ENCODE results near the gene LRRFIP2. TPM values are rescaled to one million over a fixed set of nuclear protein-coding genes. Genes with fewer than 3 reads are reported as not detected.
A peak's percentile ranks its signal among the peaks of the same experiment; 100 is the strongest.

The LRRFIP2 gene
- total RNA-seq, 1 experiment from 2014 or later: 47.1 TPM

GRCh38 chr3:37111199-37111598 lies 63.2 kb downstream of the LRRFIP2 start:
- Histone ChIP-seq H3K27me3 (replicated peaks; ENCODE audit: control insufficient read depth, insufficient read depth, low read length) (no peaks in the 10 kb centered on the region), H3K36me3 (ENCODE audit: control insufficient read depth, insufficient read depth, low read length) (no peaks in the 10 kb centered on the region), H3K4me3 (ENCODE audit: low read depth, low read length) (no peak overlapping the region), H3K9me3 (no peaks in the 10 kb centered on the region), H3K4me1 (no peaks in the 10 kb centered on the region)
- Mint-ChIP-seq H3K36me3 (ENCODE audit: insufficient read depth, unreplicated experiment) (no peaks in the 10 kb centered on the region), H3K4me3 (ENCODE audit: unreplicated experiment) (no peak overlapping the region), H3K9me3 (ENCODE audit: unreplicated experiment) (no peaks in the 10 kb centered on the region), H3K27me3 (ENCODE audit: insufficient read depth, unreplicated experiment) (no peaks in the 10 kb centered on the region), H3K4me1 (ENCODE audit: low read depth, unreplicated experiment) (no peaks in the 10 kb centered on the region), H3K27ac (ENCODE audit: unreplicated experiment) (no peak overlapping the region)
- DNase-seq: no peak
- ChIA-PET POLR2A (no interaction called here), CTCF (no interaction called here)
- intact Hi-C loops (cut with micrococcal nuclease; ENCODE audit: unreplicated experiment): no loop called here
- TF ChIP-seq CTCF (IDR thresholded peaks at IDR 0.05; ENCODE audit: insufficient read depth in 1 of 2, low read depth in 1 of 2, low read length in 1 of 2, severe bottlenecking in 1 of 2, unreplicated experiment in 1 of 2): no peak
- BruUV-seq (replicated peaks): no TSS peak

GRCh38 chr3:37107846-37108245 lies 66.5 kb downstream of the LRRFIP2 start:
- H3K36me3 Mint-ChIP-seq (ENCODE audit: insufficient read depth, unreplicated experiment): no peaks in the 10 kb centered on the region

GRCh38 chr3:37103103-37103808 lies 71.1 kb downstream of the LRRFIP2 start:
- Histone ChIP-seq H3K4me3 (ENCODE audit: low read depth, low read length) (no peak overlapping the region), H3K36me3 (ENCODE audit: control insufficient read depth, insufficient read depth, low read length) (no peaks in the 10 kb centered on the region), H3K4me1 (no peaks in the 10 kb centered on the region), H3K9me3 (no peaks in the 10 kb centered on the region; the same call in 1 of the 2 replicates), H3K27me3 (replicated peaks; ENCODE audit: control insufficient read depth, insufficient read depth, low read length) (no peaks in the 10 kb centered on the region)
- Mint-ChIP-seq H3K9me3 (ENCODE audit: unreplicated experiment) (no peaks in the 10 kb centered on the region), H3K36me3 (ENCODE audit: insufficient read depth, unreplicated experiment) (no peaks in the 10 kb centered on the region), H3K27me3 (ENCODE audit: insufficient read depth, unreplicated experiment) (no peaks in the 10 kb centered on the region), H3K4me1 (ENCODE audit: low read depth, unreplicated experiment) (peaks cover 7% of the 10 kb centered on the region), H3K4me3 (ENCODE audit: unreplicated experiment) (no peak overlapping the region), H3K27ac (ENCODE audit: unreplicated experiment) (peak overlapping the region; percentile 16)
- intact Hi-C loops (cut with micrococcal nuclease; ENCODE audit: unreplicated experiment): no loop called here
- ChIA-PET POLR2A (no interaction called here), CTCF (no interaction called here)
- DNase-seq: no peak
- BruUV-seq (replicated peaks): no TSS peak
- no peak for TF ChIP-seq CTCF (IDR thresholded peaks at IDR 0.05; ENCODE audit: insufficient read depth in 1 of 2, low read depth in 1 of 2, low read length in 1 of 2, severe bottlenecking in 1 of 2, unreplicated experiment in 1 of 2)

More at GRCh38 chr3:37107846-37108245, 66.5 kb downstream of the LRRFIP2 start:
- Mint-ChIP-seq H3K27ac (ENCODE audit: unreplicated experiment) (no peak overlapping the region), H3K27me3 (ENCODE audit: insufficient read depth, unreplicated experiment) (no peaks in the 10 kb centered on the region), H3K4me3 (ENCODE audit: unreplicated experiment) (no peak overlapping the region), H3K4me1 (ENCODE audit: low read depth, unreplicated experiment) (peaks cover 7% of the 10 kb centered on the region), H3K9me3 (ENCODE audit: unreplicated experiment) (no peaks in the 10 kb centered on the region)
- BruUV-seq (replicated peaks): no TSS peak
- no peaks in the 10 kb centered on the region for H3K4me1 ChIP-seq
- intact Hi-C loops (cut with micrococcal nuclease; ENCODE audit: unreplicated experiment): no loop called here
- H3K4me3 ChIP-seq (ENCODE audit: low read depth, low read length): no peak overlapping the region
- no peaks in the 10 kb centered on the region for H3K9me3 ChIP-seq
- no peak for TF ChIP-seq CTCF (IDR thresholded peaks at IDR 0.05; ENCODE audit: insufficient read depth in 1 of 2, low read depth in 1 of 2, low read length in 1 of 2, severe bottlenecking in 1 of 2, unreplicated experiment in 1 of 2)
- CTCF ChIA-PET: no interaction called here
- POLR2A ChIA-PET: no interaction called here
- DNase-seq: no peak
- H3K36me3 ChIP-seq (ENCODE audit: control insufficient read depth, insufficient read depth, low read length): no peaks in the 10 kb centered on the region
- no peaks in the 10 kb centered on the region for H3K27me3 ChIP-seq (replicated peaks; ENCODE audit: control insufficient read depth, insufficient read depth, low read length)

Data from Caco-2 (cell line).